Measurements from ENCODE around the gene MEIOSIN. TPM values are rescaled to one million over a fixed set of nuclear protein-coding genes. Genes with fewer than 3 reads are reported as not detected.
"Not testable (repeated sequence)": the region's sequence is repeated elsewhere in the genome, so short reads cannot be mapped to it uniquely, and the experiment has no call there.

MEIOSIN gene
- total RNA-seq, 1 donor from 2014 or later: not detected

- H3K4me3 Mint-ChIP-seq (ENCODE audit: unreplicated experiment): peak overlapping the region; percentile 99
- no peak for DNase-seq
- TF ChIP-seq CTCF (IDR thresholded peaks at IDR 0.05; ENCODE audit: partially characterized antibody, unreplicated experiment): no peak
Observed at GRCh38 chr19:45717983-45718650, 15.1 kb upstream of the MEIOSIN start.

GRCh38 chr19:45720065-45720464 is 13.2 kb upstream of the MEIOSIN start:
- H3K36me3 Mint-ChIP-seq (ENCODE audit: unreplicated experiment); H3K27ac Mint-ChIP-seq (ENCODE audit: unreplicated experiment); DNase-seq; H3K4me1 Mint-ChIP-seq (ENCODE audit: low read depth, unreplicated experiment); H3K4me3 Mint-ChIP-seq (ENCODE audit: unreplicated experiment); H3K27me3 Mint-ChIP-seq (ENCODE audit: unreplicated experiment): not testable (repeated sequence)
- peaks cover 13% of the 10 kb centered on the region for H3K9me3 Mint-ChIP-seq (ENCODE audit: unreplicated experiment)

More at GRCh38 chr19:45717983-45718650, 15.1 kb upstream of the MEIOSIN start:
- peaks cover 7% of the 10 kb centered on the region for H3K4me1 Mint-ChIP-seq (ENCODE audit: low read depth, unreplicated experiment)
- no peaks in the 10 kb centered on the region for H3K36me3 Mint-ChIP-seq (ENCODE audit: unreplicated experiment)
- peak overlapping the region; percentile 97 for H3K27ac Mint-ChIP-seq (ENCODE audit: unreplicated experiment)
- no peaks in the 10 kb centered on the region for H3K27me3 Mint-ChIP-seq (ENCODE audit: unreplicated experiment)
- H3K9me3 Mint-ChIP-seq (ENCODE audit: unreplicated experiment): peaks cover 13% of the 10 kb centered on the region

GRCh38 chr19:45728683-45729082 is 4.6 kb upstream of the MEIOSIN start:
- H3K36me3 Mint-ChIP-seq (ENCODE audit: unreplicated experiment); H3K27ac Mint-ChIP-seq (ENCODE audit: unreplicated experiment); H3K9me3 Mint-ChIP-seq (ENCODE audit: unreplicated experiment); DNase-seq; H3K4me1 Mint-ChIP-seq (ENCODE audit: low read depth, unreplicated experiment); H3K27me3 Mint-ChIP-seq (ENCODE audit: unreplicated experiment); H3K4me3 Mint-ChIP-seq (ENCODE audit: unreplicated experiment): not testable (repeated sequence)

GRCh38 chr19:45729800-45730290 is 3.4 kb upstream of the MEIOSIN start:
- H3K4me3 Mint-ChIP-seq (ENCODE audit: unreplicated experiment): peak overlapping the region; percentile 96
- H3K4me1 Mint-ChIP-seq (ENCODE audit: low read depth, unreplicated experiment): peaks cover 5% of the 10 kb centered on the region
- peaks cover 7% of the 10 kb centered on the region for H3K27me3 Mint-ChIP-seq (ENCODE audit: unreplicated experiment)
- no peaks in the 10 kb centered on the region for H3K36me3 Mint-ChIP-seq (ENCODE audit: unreplicated experiment)
- H3K27ac Mint-ChIP-seq (ENCODE audit: unreplicated experiment): peak overlapping the region; percentile 44
- H3K9me3 Mint-ChIP-seq (ENCODE audit: unreplicated experiment): no peaks in the 10 kb centered on the region
- no peak for DNase-seq
- no peak for TF ChIP-seq CTCF (IDR thresholded peaks at IDR 0.05; ENCODE audit: partially characterized antibody, unreplicated experiment)

GRCh38 chr19:45730368-45731288 is 2.6 kb upstream of the MEIOSIN start, which contains the start of gene FBXO46:
TSS of gene FBXO46 (minus strand) at chr19:45730896. CDS start at chr19:45713495, 17,401 bp downstream.
- H3K4me1 Mint-ChIP-seq (ENCODE audit: low read depth, unreplicated experiment): peaks cover 5% of the 10 kb centered on the region
- H3K9me3 Mint-ChIP-seq (ENCODE audit: unreplicated experiment): no peaks in the 10 kb centered on the region
- peak within 1 kb of the TSS; percentile 77 for H3K27ac Mint-ChIP-seq (ENCODE audit: unreplicated experiment)
- H3K4me3 Mint-ChIP-seq (ENCODE audit: unreplicated experiment): peak within 1 kb of the TSS; percentile 96
- no peaks in the 10 kb centered on the region for H3K36me3 Mint-ChIP-seq (ENCODE audit: unreplicated experiment)
- peak; percentile 95 for DNase-seq
- TF ChIP-seq CTCF (IDR thresholded peaks at IDR 0.05; ENCODE audit: partially characterized antibody, unreplicated experiment): no peak
- peaks cover 7% of the 10 kb centered on the region for H3K27me3 Mint-ChIP-seq (ENCODE audit: unreplicated experiment)

Data from glutamatergic neuron (in vitro differentiated cells).